ENCODE measurements around the gene TRPM2.

Gene TRPM2

GRCh38 chr21:44448651-44449131 lies 95.3 kb downstream of the TRPM2 start:
- no peak for DNase-seq

GRCh38 chr21:44449473-44450363 lies 96.3 kb downstream of the TRPM2 start:
- no peak for DNase-seq

GRCh38 chr21:44450402-44450801 lies 97.0 kb downstream of the TRPM2 start:
- DNase-seq, result no peak

- no peak for DNase-seq
These were observed 97.6 kb downstream of the TRPM2 start for GRCh38 chr21:44450999-44451398.

- DNase-seq, result no peak
These were observed 99.7 kb downstream of the TRPM2 start for GRCh38 chr21:44453120-44453519.

GRCh38 chr21:44454058-44454457 lies 100.6 kb downstream of the TRPM2 start:
- DNase-seq, result no peak

- peak; percentile 50 to 83 (median 64) for DNase-seq
These were observed 101.5 kb downstream of the TRPM2 start, which contains the start of gene LRRC3 for GRCh38 chr21:44454747-44455523. Gene LRRC3, plus strand, starts transcription at chr21:44455510. Its CDS starts 1,135 bp downstream, at chr21:44456645.

- peak in 1 of 4 experiments; percentile 34 for DNase-seq
These were observed 102.2 kb downstream of the TRPM2 start for GRCh38 chr21:44455524-44456213.

- DNase-seq, result no peak
These were observed 102.9 kb downstream of the TRPM2 start for GRCh38 chr21:44456214-44456914.

GRCh38 chr21:44456915-44457736 lies 103.7 kb downstream of the TRPM2 start:
- no peak for DNase-seq

- DNase-seq, result no peak
These were observed 105.7 kb downstream of the TRPM2 start for GRCh38 chr21:44458971-44459711.

GRCh38 chr21:44459712-44460440 lies 106.5 kb downstream of the TRPM2 start:
- DNase-seq, result no peak

GRCh38 chr21:44460441-44460755 lies 107.0 kb downstream of the TRPM2 start:
- DNase-seq, result no peak

- no peak for DNase-seq
These were observed 107.6 kb downstream of the TRPM2 start for GRCh38 chr21:44461005-44461404.

GRCh38 chr21:44461464-44462001 lies 108.1 kb downstream of the TRPM2 start:
- no peak for DNase-seq

GRCh38 chr21:44462086-44462833 lies 108.8 kb downstream of the TRPM2 start:
- no peak for DNase-seq

GRCh38 chr21:44462834-44463200 lies 109.4 kb downstream of the TRPM2 start:
- no peak for DNase-seq

GRCh38 chr21:44463724-44464123 lies 110.3 kb downstream of the TRPM2 start:
- no peak for DNase-seq

GRCh38 chr21:44464351-44464750 lies 110.9 kb downstream of the TRPM2 start:
- DNase-seq, result no peak
